Measurements from ENCODE around the gene LATS2. TPM values are rescaled to one million over a fixed set of nuclear protein-coding genes. Genes with fewer than 3 reads are reported as not detected.
A peak's percentile ranks its signal among the peaks of the same experiment; 100 is the strongest.

The LATS2 gene
- total RNA-seq, 2 experiments from 2014 or later, result 6.2 to 6.5 TPM

DNA sequence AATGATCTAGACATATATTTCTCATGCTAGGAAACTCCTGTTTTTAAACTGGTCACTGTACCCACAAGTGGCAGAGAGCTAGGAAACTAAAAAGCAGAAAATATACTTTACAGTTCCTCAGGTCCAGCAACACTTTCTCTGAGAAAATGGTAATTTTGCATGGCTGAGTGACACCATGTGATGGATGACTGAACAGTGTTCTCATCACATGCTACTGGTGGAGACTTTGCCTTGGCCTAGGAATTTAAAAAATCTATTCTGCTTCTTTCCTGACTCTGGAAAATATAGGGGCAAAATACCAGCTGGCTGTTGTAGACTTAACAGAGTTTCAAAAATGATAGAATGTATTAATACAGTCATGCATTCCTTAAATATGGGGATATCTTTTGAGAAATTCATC lies 50.0 kb downstream of the LATS2 start:
- ChIA-PET POLR2A (interaction anchor here (0.6 kb wide), 1 partner anchor 9 kb away, joined by 3 read pairs; no protein-coding TSS in a partner anchor), CTCF (no interaction called here)
- H3K36me3 ChIP-seq (ENCODE audit: insufficient read depth, low read length), result no peaks in the 10 kb centered on the region
- H3K27ac Mint-ChIP-seq, result no peak overlapping the region
- H3K4me1 ChIP-seq (ENCODE audit: insufficient read depth, low read length), result no peaks in the 10 kb centered on the region
- ATAC-seq (ENCODE audit: poor library complexity), result no peak
- no peak overlapping the region for H3K4me3 Mint-ChIP-seq
- H3K9me3 Mint-ChIP-seq, result no peaks in the 10 kb centered on the region
- intact Hi-C loops (cut with DNase I, micrococcal nuclease), result no loop called here
- H3K4me1 Mint-ChIP-seq (ENCODE audit: low read depth), result peaks cover 4% of the 10 kb centered on the region
- no peaks in the 10 kb centered on the region for H3K27me3 ChIP-seq (ENCODE audit: control insufficient read depth in 1 of 2, insufficient read depth in 2 of 2, low read length in 2 of 2)
- H3K36me3 Mint-ChIP-seq (ENCODE audit: low read depth), result no peaks in the 10 kb centered on the region
- H3K27me3 Mint-ChIP-seq, result no peaks in the 10 kb centered on the region
- TF ChIP-seq CTCF (IDR thresholded peaks at IDR 0.05), result no peak
- no peak for DNase-seq
- H3K27ac ChIP-seq (ENCODE audit: low read depth in 1 of 2, low read length in 2 of 2), result no peak overlapping the region
- H3K4me3 ChIP-seq (ENCODE audit: low read length), result no peak overlapping the region
- H3K9me3 ChIP-seq (ENCODE audit: control insufficient read depth in 1 of 2, insufficient read depth in 1 of 2, low read length in 2 of 2), result no peaks in the 10 kb centered on the region

GRCh38 chr13:21010621-21011020 lies 50.8 kb downstream of the LATS2 start:
- Mint-ChIP-seq H3K4me3 (no peak overlapping the region), H3K9me3 (no peaks in the 10 kb centered on the region), H3K27ac (no peak overlapping the region), H3K27me3 (no peaks in the 10 kb centered on the region), H3K4me1 (ENCODE audit: low read depth) (peaks cover 4% of the 10 kb centered on the region), H3K36me3 (ENCODE audit: low read depth) (no peaks in the 10 kb centered on the region)
- H3K4me3 ChIP-seq (ENCODE audit: low read length), result no peak overlapping the region
- ChIA-PET CTCF (no interaction called here), POLR2A (interaction anchor here (0.6 kb wide), 1 partner anchor 10 kb away, joined by 3 read pairs; no protein-coding TSS in a partner anchor)
- no peak for TF ChIP-seq CTCF (IDR thresholded peaks at IDR 0.05)
- ATAC-seq (ENCODE audit: poor library complexity) (no peak), DNase-seq (peak in 3 of 14 experiments; percentile 7 to 29 (median 11))
- no peaks in the 10 kb centered on the region for H3K27me3 ChIP-seq (ENCODE audit: control insufficient read depth in 1 of 2, insufficient read depth in 2 of 2, low read length in 2 of 2)
- H3K27ac ChIP-seq (ENCODE audit: low read depth in 1 of 2, low read length in 2 of 2), result no peak overlapping the region
- no peaks in the 10 kb centered on the region for H3K9me3 ChIP-seq (ENCODE audit: control insufficient read depth in 1 of 2, insufficient read depth in 1 of 2, low read length in 2 of 2)
- no peaks in the 10 kb centered on the region for H3K36me3 ChIP-seq (ENCODE audit: insufficient read depth, low read length)
- no peaks in the 10 kb centered on the region for H3K4me1 ChIP-seq (ENCODE audit: insufficient read depth, low read length)
- intact Hi-C loops (cut with DNase I, micrococcal nuclease), result no loop called here

DNA sequence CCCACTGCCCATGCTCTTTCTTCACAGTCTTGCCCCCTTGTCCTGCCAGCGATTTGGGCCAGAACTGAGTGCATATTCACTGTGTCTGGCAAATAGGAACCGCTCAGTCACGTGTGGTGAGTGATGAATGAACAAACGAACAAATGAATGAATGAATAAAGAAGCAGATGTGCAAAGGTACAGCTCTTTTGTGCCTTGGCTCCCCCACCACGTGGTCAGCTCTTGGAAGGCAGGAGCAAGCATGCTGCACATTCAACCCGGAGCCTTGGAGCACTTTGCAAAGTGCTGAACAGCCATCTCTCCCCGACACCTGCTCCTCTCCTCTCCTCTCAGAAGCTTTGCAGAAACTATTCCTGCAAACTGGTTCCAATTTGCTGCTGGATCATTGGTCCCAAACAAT lies 52.4 kb downstream of the LATS2 start:
- POLR2A ChIA-PET, result no interaction called here
- no peaks in the 10 kb centered on the region for H3K36me3 ChIP-seq (ENCODE audit: insufficient read depth, low read length)
- no peak for DNase-seq
- no peak for TF ChIP-seq CTCF (IDR thresholded peaks at IDR 0.05)
- intact Hi-C loops (cut with DNase I, micrococcal nuclease), result no loop called here
- no peaks in the 10 kb centered on the region for H3K9me3 Mint-ChIP-seq
- H3K27ac ChIP-seq (ENCODE audit: low read depth in 1 of 2, low read length in 2 of 2), result no peak overlapping the region
- H3K27me3 ChIP-seq (ENCODE audit: control insufficient read depth in 1 of 2, insufficient read depth in 2 of 2, low read length in 2 of 2), result no peaks in the 10 kb centered on the region
- no peak overlapping the region for H3K4me3 ChIP-seq (ENCODE audit: low read length)
- H3K9me3 ChIP-seq (ENCODE audit: control insufficient read depth in 1 of 2, insufficient read depth in 1 of 2, low read length in 2 of 2), result no peaks in the 10 kb centered on the region
- H3K4me1 ChIP-seq (ENCODE audit: insufficient read depth, low read length), result no peaks in the 10 kb centered on the region
- no peaks in the 10 kb centered on the region for H3K27me3 Mint-ChIP-seq
- CTCF ChIA-PET, result no interaction called here
- no peak overlapping the region for H3K4me3 Mint-ChIP-seq
- H3K4me1 Mint-ChIP-seq (ENCODE audit: low read depth), result peaks cover 4% of the 10 kb centered on the region
- no peak for ATAC-seq (ENCODE audit: poor library complexity)
- no peaks in the 10 kb centered on the region for H3K36me3 Mint-ChIP-seq (ENCODE audit: low read depth)
- no peak overlapping the region for H3K27ac Mint-ChIP-seq
